ENCODE data around the gene SLC15A3. TPM values are rescaled to one million over a fixed set of nuclear protein-coding genes. Genes with fewer than 3 reads are reported as not detected.

SLC15A3 gene
- total RNA-seq, 1 donor from 2014 or later = 3.5 TPM

GRCh38 chr11:60936467-60937143, 15.4 kb downstream of the SLC15A3 start:
- peaks cover 8% of the 10 kb centered on the region for H3K4me1 Mint-ChIP-seq (ENCODE audit: unreplicated experiment)
- H3K4me3 Mint-ChIP-seq = no peak overlapping the region
- DNase-seq (ENCODE audit: extremely low spot score, unreplicated experiment) = no peak
- H3K9me3 Mint-ChIP-seq = no peaks in the 10 kb centered on the region
- no peak for TF ChIP-seq CTCF (conservative IDR thresholded peaks at IDR 0.05)
- no peak overlapping the region for H3K27ac Mint-ChIP-seq
- no peaks in the 10 kb centered on the region for H3K27me3 Mint-ChIP-seq
- peaks cover 9% of the 10 kb centered on the region for H3K36me3 Mint-ChIP-seq

- H3K36me3 Mint-ChIP-seq = peaks cover 9% of the 10 kb centered on the region
- H3K9me3 Mint-ChIP-seq = no peaks in the 10 kb centered on the region
- no peak overlapping the region for H3K4me3 Mint-ChIP-seq
- H3K4me1 Mint-ChIP-seq (ENCODE audit: unreplicated experiment) = peaks cover 8% of the 10 kb centered on the region
- no peak overlapping the region for H3K27ac Mint-ChIP-seq
- no peak for TF ChIP-seq CTCF (conservative IDR thresholded peaks at IDR 0.05)
- no peaks in the 10 kb centered on the region for H3K27me3 Mint-ChIP-seq
- no peak for DNase-seq (ENCODE audit: extremely low spot score, unreplicated experiment)
Measured at GRCh38 chr11:60935676-60936442, 16.1 kb downstream of the SLC15A3 start.

- Mint-ChIP-seq H3K27me3 (no peaks in the 10 kb centered on the region), H3K36me3 (peaks cover 9% of the 10 kb centered on the region), H3K27ac (no peak overlapping the region), H3K4me3 (no peak overlapping the region), H3K9me3 (no peaks in the 10 kb centered on the region), H3K4me1 (ENCODE audit: unreplicated experiment) (peaks cover 8% of the 10 kb centered on the region)
- DNase-seq (ENCODE audit: extremely low spot score, unreplicated experiment) = no peak
- TF ChIP-seq CTCF (conservative IDR thresholded peaks at IDR 0.05) = no peak
Measured at GRCh38 chr11:60934790-60935605, 17.0 kb downstream of the SLC15A3 start.

- no peak for DNase-seq (ENCODE audit: extremely low spot score, unreplicated experiment)
- Mint-ChIP-seq H3K9me3 (no peaks in the 10 kb centered on the region), H3K36me3 (peaks cover 14% of the 10 kb centered on the region), H3K27ac (no peak overlapping the region), H3K4me3 (no peak overlapping the region), H3K27me3 (no peaks in the 10 kb centered on the region), H3K4me1 (ENCODE audit: unreplicated experiment) (peaks cover 8% of the 10 kb centered on the region)
- no peak for TF ChIP-seq CTCF (conservative IDR thresholded peaks at IDR 0.05)
Measured at GRCh38 chr11:60934124-60934789, 17.7 kb downstream of the SLC15A3 start.

GRCh38 chr11:60933416-60934123, 18.4 kb downstream of the SLC15A3 start:
- H3K36me3 Mint-ChIP-seq = peaks cover 14% of the 10 kb centered on the region
- no peak for DNase-seq (ENCODE audit: extremely low spot score, unreplicated experiment)
- TF ChIP-seq CTCF (conservative IDR thresholded peaks at IDR 0.05) = no peak
- H3K9me3 Mint-ChIP-seq = no peaks in the 10 kb centered on the region
- no peak overlapping the region for H3K27ac Mint-ChIP-seq
- no peak overlapping the region for H3K4me3 Mint-ChIP-seq
- peaks cover 3% of the 10 kb centered on the region for H3K4me1 Mint-ChIP-seq (ENCODE audit: unreplicated experiment)
- H3K27me3 Mint-ChIP-seq = no peaks in the 10 kb centered on the region

Data from type B pancreatic cell (in vitro differentiated cells).